ENCODE data around the gene MYL3.

Gene MYL3

GRCh38 chr3:46862369-46863025 lies 747 bp downstream of the MYL3 start:
- no peaks in the 10 kb centered on the region for H3K27me3 ChIP-seq (ENCODE audit: control insufficient read depth, insufficient read depth, low read length)
- H3K9ac ChIP-seq (ENCODE audit: low read depth, low read length): no peak overlapping the region
- no peaks in the 10 kb centered on the region for H3K36me3 ChIP-seq (ENCODE audit: control insufficient read depth, insufficient read depth, low read length)
- no peaks in the 10 kb centered on the region for H3K9me3 ChIP-seq (ENCODE audit: control insufficient read depth, insufficient read depth, low read length)
- no peak overlapping the region for H3K27ac ChIP-seq (ENCODE audit: low read depth, low read length)
- no peaks in the 10 kb centered on the region for H3K4me1 ChIP-seq (ENCODE audit: control insufficient read depth, insufficient read depth, low read length)
- no peak overlapping the region for H3K4me3 ChIP-seq (ENCODE audit: low read depth, low read length)

- Histone ChIP-seq H3K36me3 (ENCODE audit: control insufficient read depth, insufficient read depth, low read length) (no peaks in the 10 kb centered on the region), H3K27ac (ENCODE audit: low read depth, low read length) (no peak overlapping the region), H3K9ac (ENCODE audit: low read depth, low read length) (no peak overlapping the region), H3K27me3 (ENCODE audit: control insufficient read depth, insufficient read depth, low read length) (no peaks in the 10 kb centered on the region), H3K4me1 (ENCODE audit: control insufficient read depth, insufficient read depth, low read length) (no peaks in the 10 kb centered on the region), H3K4me3 (ENCODE audit: low read depth, low read length) (no peak overlapping the region), H3K9me3 (ENCODE audit: control insufficient read depth, insufficient read depth, low read length) (no peaks in the 10 kb centered on the region)
Observed at GRCh38 chr3:46861605-46862368, 1.5 kb downstream of the MYL3 start.

GRCh38 chr3:46860810-46861604 lies 2.2 kb downstream of the MYL3 start:
- Histone ChIP-seq H3K36me3 (ENCODE audit: control insufficient read depth, insufficient read depth, low read length) (no peaks in the 10 kb centered on the region), H3K9ac (ENCODE audit: low read depth, low read length) (no peak overlapping the region), H3K27ac (ENCODE audit: low read depth, low read length) (no peak overlapping the region), H3K27me3 (ENCODE audit: control insufficient read depth, insufficient read depth, low read length) (no peaks in the 10 kb centered on the region), H3K4me1 (ENCODE audit: control insufficient read depth, insufficient read depth, low read length) (no peaks in the 10 kb centered on the region), H3K9me3 (ENCODE audit: control insufficient read depth, insufficient read depth, low read length) (no peaks in the 10 kb centered on the region), H3K4me3 (ENCODE audit: low read depth, low read length) (no peak overlapping the region)

GRCh38 chr3:46860017-46860809 lies 3.0 kb downstream of the MYL3 start:
- no peak overlapping the region for H3K9ac ChIP-seq (ENCODE audit: low read depth, low read length)
- H3K9me3 ChIP-seq (ENCODE audit: control insufficient read depth, insufficient read depth, low read length): no peaks in the 10 kb centered on the region
- no peak overlapping the region for H3K4me3 ChIP-seq (ENCODE audit: low read depth, low read length)
- no peaks in the 10 kb centered on the region for H3K36me3 ChIP-seq (ENCODE audit: control insufficient read depth, insufficient read depth, low read length)
- no peaks in the 10 kb centered on the region for H3K27me3 ChIP-seq (ENCODE audit: control insufficient read depth, insufficient read depth, low read length)
- H3K4me1 ChIP-seq (ENCODE audit: control insufficient read depth, insufficient read depth, low read length): no peaks in the 10 kb centered on the region
- H3K27ac ChIP-seq (ENCODE audit: low read depth, low read length): no peak overlapping the region

- Histone ChIP-seq H3K4me3 (ENCODE audit: low read depth, low read length) (no peak overlapping the region), H3K27ac (ENCODE audit: low read depth, low read length) (no peak overlapping the region), H3K9ac (ENCODE audit: low read depth, low read length) (no peak overlapping the region), H3K36me3 (ENCODE audit: control insufficient read depth, insufficient read depth, low read length) (no peaks in the 10 kb centered on the region), H3K4me1 (ENCODE audit: control insufficient read depth, insufficient read depth, low read length) (no peaks in the 10 kb centered on the region), H3K9me3 (ENCODE audit: control insufficient read depth, insufficient read depth, low read length) (no peaks in the 10 kb centered on the region), H3K27me3 (ENCODE audit: control insufficient read depth, insufficient read depth, low read length) (no peaks in the 10 kb centered on the region)
Observed at GRCh38 chr3:46859001-46859710, 4.1 kb downstream of the MYL3 start.

GRCh38 chr3:46858456-46858855 lies 4.8 kb downstream of the MYL3 start:
- no peaks in the 10 kb centered on the region for H3K9me3 ChIP-seq (ENCODE audit: control insufficient read depth, insufficient read depth, low read length)
- no peak overlapping the region for H3K27ac ChIP-seq (ENCODE audit: low read depth, low read length)
- H3K4me1 ChIP-seq (ENCODE audit: control insufficient read depth, insufficient read depth, low read length): no peaks in the 10 kb centered on the region
- H3K9ac ChIP-seq (ENCODE audit: low read depth, low read length): no peak overlapping the region
- H3K36me3 ChIP-seq (ENCODE audit: control insufficient read depth, insufficient read depth, low read length): no peaks in the 10 kb centered on the region
- no peaks in the 10 kb centered on the region for H3K27me3 ChIP-seq (ENCODE audit: control insufficient read depth, insufficient read depth, low read length)
- no peak overlapping the region for H3K4me3 ChIP-seq (ENCODE audit: low read depth, low read length)

GRCh38 chr3:46857485-46858341 lies 5.5 kb downstream of the MYL3 start:
- no peak overlapping the region for H3K9ac ChIP-seq (ENCODE audit: low read depth, low read length)
- H3K36me3 ChIP-seq (ENCODE audit: control insufficient read depth, insufficient read depth, low read length): no peaks in the 10 kb centered on the region
- H3K4me1 ChIP-seq (ENCODE audit: control insufficient read depth, insufficient read depth, low read length): no peaks in the 10 kb centered on the region
- no peak overlapping the region for H3K4me3 ChIP-seq (ENCODE audit: low read depth, low read length)
- H3K27ac ChIP-seq (ENCODE audit: low read depth, low read length): no peak overlapping the region
- H3K27me3 ChIP-seq (ENCODE audit: control insufficient read depth, insufficient read depth, low read length): no peaks in the 10 kb centered on the region
- H3K9me3 ChIP-seq (ENCODE audit: control insufficient read depth, insufficient read depth, low read length): no peaks in the 10 kb centered on the region

GRCh38 chr3:46856576-46857471 lies 6.4 kb downstream of the MYL3 start:
- H3K4me3 ChIP-seq (ENCODE audit: low read depth, low read length): no peak overlapping the region
- H3K9me3 ChIP-seq (ENCODE audit: control insufficient read depth, insufficient read depth, low read length): no peaks in the 10 kb centered on the region
- H3K27me3 ChIP-seq (ENCODE audit: control insufficient read depth, insufficient read depth, low read length): no peaks in the 10 kb centered on the region
- no peak overlapping the region for H3K27ac ChIP-seq (ENCODE audit: low read depth, low read length)
- H3K9ac ChIP-seq (ENCODE audit: low read depth, low read length): no peak overlapping the region
- H3K36me3 ChIP-seq (ENCODE audit: control insufficient read depth, insufficient read depth, low read length): no peaks in the 10 kb centered on the region
- H3K4me1 ChIP-seq (ENCODE audit: control insufficient read depth, insufficient read depth, low read length): no peaks in the 10 kb centered on the region

- no peak overlapping the region for H3K27ac ChIP-seq (ENCODE audit: low read depth, low read length)
- H3K27me3 ChIP-seq (ENCODE audit: control insufficient read depth, insufficient read depth, low read length): no peaks in the 10 kb centered on the region
- H3K36me3 ChIP-seq (ENCODE audit: control insufficient read depth, insufficient read depth, low read length): no peaks in the 10 kb centered on the region
- no peak overlapping the region for H3K4me3 ChIP-seq (ENCODE audit: low read depth, low read length)
- H3K9ac ChIP-seq (ENCODE audit: low read depth, low read length): no peak overlapping the region
- no peaks in the 10 kb centered on the region for H3K9me3 ChIP-seq (ENCODE audit: control insufficient read depth, insufficient read depth, low read length)
- no peaks in the 10 kb centered on the region for H3K4me1 ChIP-seq (ENCODE audit: control insufficient read depth, insufficient read depth, low read length)
Observed at GRCh38 chr3:46854555-46854991, 8.7 kb downstream of the MYL3 start.
